Panc1 (cell line): ENCODE data around the gene SLX4IP. TPM values are rescaled to one million over a fixed set of nuclear protein-coding genes. Genes with fewer than 3 reads are reported as not detected.

ENCODE experiments used
- ATAC-seq: fragments of 200-7000 bp; cut with Tn5 transposase; 2 replicates; pipeline ENCODE4 v1.9.1; 2020; ENCODE audit warnings: mild to moderate bottlenecking, moderate library complexity
- BruUV-seq: library from RNA; stranded (reverse); fragments of 400-500 nt; replicated peaks from 2 replicates; lab custom pipeline; 2021; lab: Mats Ljungman, UMichigan
- CTCF ChIA-PET: fragments of 300-600 bp; sonication (Branson Sonifier 250); formaldehyde crosslinking; loops from one replicate; lab custom pipeline; 2022; ENCODE audit warnings: antibody characterized with exemption; lab: Charles Lee
- POLR2A ChIA-PET: fragments of 300-600 bp; sonication (Branson Sonifier 250); formaldehyde crosslinking; loops from one replicate; lab custom pipeline; 2022; ENCODE audit warnings: antibody characterized with exemption; lab: Charles Lee
- DNase-seq: peaks from one replicate; pipeline ENCODE4 v3.0.0-alpha.2; 2010; ENCODE audit warnings: low read depth, low spot score
- H3K27ac ChIP-seq: 2 replicates; pipeline ENCODE4 v1.5.1; 2011; ENCODE audit warnings: mild to moderate bottlenecking, low read length, inconsistent platforms
- H3K27me3 ChIP-seq: fragments of 200-500 bp; sonication (Bioruptor generic); 2 replicates; pipeline ENCODE4 v1.6.0; 2014; ENCODE audit warnings: low read length, inconsistent platforms; ENCODE audit not compliant: control insufficient read depth, insufficient read depth
- H3K36me3 ChIP-seq: fragments of 200-500 bp; sonication (Bioruptor generic); 2 replicates; pipeline ENCODE4 v1.5.1; 2014; ENCODE audit warnings: inconsistent platforms, mild to moderate bottlenecking, low read length, moderate library complexity; ENCODE audit not compliant: control insufficient read depth, insufficient read depth
- H3K4me1 ChIP-seq: 2 replicates; pipeline ENCODE4 v1.5.1; 2011; ENCODE audit warnings: inconsistent platforms, mild to moderate bottlenecking, low read length, moderate library complexity; ENCODE audit not compliant: control insufficient read depth, insufficient read depth
- H3K4me3 ChIP-seq, 2 experiments: 2 replicates each; pipeline ENCODE4 v1.5.1; 2011 to 2012; ENCODE audit warnings: low read depth in 2 of 2, low read length in 2 of 2, mild to moderate bottlenecking in 2 of 2, inconsistent platforms in 1 of 2, moderate library complexity in 1 of 2
- H3K9me3 ChIP-seq: fragments of 200-500 bp; sonication (Bioruptor generic); 2 replicates; pipeline ENCODE4 v1.5.1; 2014; ENCODE audit warnings: low read depth, mild to moderate bottlenecking, inconsistent platforms, low read length, moderate library complexity; ENCODE audit not compliant: control insufficient read depth, insufficient read depth
- CTCF ChIP-seq: fragments of 450-650 bp; IDR thresholded peaks from 2 replicates; pipeline ENCODE4 v1.5.1; 2017; ENCODE audit warnings: mild to moderate bottlenecking
- POLR2AphosphoS5 ChIP-seq: IDR thresholded peaks from 2 replicates; pipeline ENCODE4 v1.6.1; 2012; ENCODE audit warnings: mild to moderate bottlenecking, low read depth, low read length, moderate library complexity
- REST ChIP-seq, 2 experiments: IDR thresholded peaks; 2 replicates each; pipeline ENCODE4 v1.6.1; 2011 to 2012; ENCODE audit warnings: low read depth in 2 of 2, control low read depth in 1 of 2, low read length in 1 of 2, mild to moderate bottlenecking in 1 of 2, moderate library complexity in 1 of 2; ENCODE audit not compliant: insufficient read depth in 1 of 2
- SIN3A ChIP-seq: IDR thresholded peaks from 2 replicates; pipeline ENCODE4 v1.6.1; 2012; ENCODE audit warnings: low read depth, mild to moderate bottlenecking, low read length, moderate library complexity, borderline replicate concordance; ENCODE audit not compliant: insufficient read depth
- TCF7L2 ChIP-seq: IDR thresholded peaks from 2 replicates; pipeline ENCODE4 v1.6.1; 2011; ENCODE audit warnings: mild to moderate bottlenecking, low read depth, low read length, inconsistent platforms
- in situ Hi-C: cut with HindIII; loops from 2 replicates; pipeline ENCODE4 v1.10.0; 2016; ENCODE audit warnings: low sequenced_read_pairs, low pct_unique_long_range_greater_than_20kb
- intact Hi-C: fragments of 100-400 bp; cut with micrococcal nuclease; formaldehyde crosslinking; loops from one replicate; pipeline ENCODE4 v1.10.0; 2022; ENCODE audit not compliant: unreplicated experiment
- total RNA-seq: library from RNA; stranded (reverse); gene quantifications from one replicate; pipeline ENCODE4 v1.2.1, GENCODE V29; 2021; ENCODE audit not compliant: unreplicated experiment

The SLX4IP gene
- total RNA-seq, 1 experiment from 2014 or later, result 5.4 TPM

GRCh38 chr20:10504994-10505730 is 70.1 kb downstream of the SLX4IP start:
- no peak for ATAC-seq
- H3K27me3 ChIP-seq, result no peaks in the 10 kb centered on the region
- H3K36me3 ChIP-seq, result no peaks in the 10 kb centered on the region
- POLR2A ChIA-PET, result no interaction called here
- in situ Hi-C loops (no loop called here), intact Hi-C loops (no loop called here)
- CTCF ChIA-PET, result interaction anchor here (0.5 kb wide), 1 partner anchor 113 kb away, joined by 6 read pairs; no protein-coding TSS in a partner anchor
- H3K4me3 ChIP-seq, result no peak overlapping the region
- peaks cover 23% of the 10 kb centered on the region for H3K4me1 ChIP-seq
- H3K27ac ChIP-seq, result no peak overlapping the region
- TF ChIP-seq CTCF (no peak), POLR2AphosphoS5 (no peak), REST (IDR thresholded peaks at IDR 0.05; ENCODE audit: insufficient read depth in 1 of 2, low read depth in 2 of 2, low read length in 1 of 2) (no peak), SIN3A (no peak)
- BruUV-seq, result no TSS peak
- DNase-seq, result no peak
- H3K9me3 ChIP-seq, result no peaks in the 10 kb centered on the region

- peaks cover 24% of the 10 kb centered on the region for H3K4me1 ChIP-seq
- BruUV-seq, result no TSS peak
- TF ChIP-seq REST (IDR thresholded peaks at IDR 0.05; ENCODE audit: insufficient read depth in 1 of 2, low read depth in 2 of 2, low read length in 1 of 2) (no peak), SIN3A (no peak), TCF7L2 (no peak), POLR2AphosphoS5 (no peak), CTCF (no peak)
These were observed 70.7 kb downstream of the SLX4IP start for GRCh38 chr20:10505827-10506226.

More at GRCh38 chr20:10505827-10506226, 70.7 kb downstream of the SLX4IP start:
- POLR2A ChIA-PET, result no interaction called here
- no peaks in the 10 kb centered on the region for H3K36me3 ChIP-seq
- DNase-seq (no peak), ATAC-seq (no peak)
- no peak overlapping the region for H3K4me3 ChIP-seq
- H3K27ac ChIP-seq, result no peak overlapping the region
- in situ Hi-C loops, result no loop called here
- CTCF ChIA-PET, result interaction anchor here (0.5 kb wide), 1 partner anchor 113 kb away, joined by 6 read pairs; no protein-coding TSS in a partner anchor
- H3K9me3 ChIP-seq, result no peaks in the 10 kb centered on the region
- intact Hi-C loops, result no loop called here
- no peaks in the 10 kb centered on the region for H3K27me3 ChIP-seq
